SJSA1 (cell line): ENCODE results near the gene EPHB1. TPM values are rescaled to one million over a fixed set of nuclear protein-coding genes. Genes with fewer than 3 reads are reported as not detected.
"Not testable (repeated sequence)": the region's sequence is repeated elsewhere in the genome, so short reads cannot be mapped to it uniquely, and the experiment has no call there.

Experiments used
- DNase-seq, 2 experiments: peaks; one replicate each; pipeline ENCODE4 v3.0.0-alpha.2; 2015 to 2020; ENCODE audit warnings: low spot score in 2 of 2, low read depth in 1 of 2
- H3K27ac ChIP-seq: fragments of 250-450 bp; sonication (Bioruptor Pico); 2 replicates; pipeline ENCODE4 v1.5.1; 2020; ENCODE audit warnings: mild to moderate bottlenecking, moderate library complexity
- H3K27me3 ChIP-seq: fragments of 250-450 bp; sonication (Bioruptor Pico); replicated peaks from 2 replicates; pipeline ENCODE4 v1.5.1; 2020; ENCODE audit warnings: mild to moderate bottlenecking, moderate library complexity
- H3K36me3 ChIP-seq: fragments of 250-450 bp; sonication (Bioruptor Pico); 2 replicates; pipeline ENCODE4 v1.5.1; 2020; ENCODE audit warnings: mild to moderate bottlenecking
- H3K4me1 ChIP-seq: fragments of 250-450 bp; sonication (Bioruptor Pico); replicated peaks from 2 replicates; pipeline ENCODE4 v1.6.1; 2021; ENCODE audit warnings: mild to moderate bottlenecking
- H3K4me3 ChIP-seq: fragments of 250-450 bp; sonication (Bioruptor Pico); 2 replicates; pipeline ENCODE4 v1.5.1; 2020; ENCODE audit warnings: mild to moderate bottlenecking
- H3K9me3 ChIP-seq: fragments of 250-450 bp; sonication (Bioruptor Pico); replicated peaks from 2 replicates; pipeline ENCODE4 v1.5.1; 2020; ENCODE audit warnings: mild to moderate bottlenecking
- total RNA-seq: library from RNA; depleted of rRNA; stranded (reverse); fragments of >200 nt; shearing (Covaris generic); gene quantifications from 2 replicates; pipeline ENCODE4 v1.2.3, GENCODE V29; 2014

EPHB1 gene
- total RNA-seq, 1 experiment from 2014 or later, result not detected

GRCh38 chr3:134766290-134766689, 28.8 kb upstream of the EPHB1 start:
- no peaks in the 10 kb centered on the region for H3K4me1 ChIP-seq
- H3K4me3 ChIP-seq, result no peak overlapping the region
- H3K27ac ChIP-seq, result no peak overlapping the region
- no peak for DNase-seq
- no peaks in the 10 kb centered on the region for H3K27me3 ChIP-seq
- H3K36me3 ChIP-seq, result no peaks in the 10 kb centered on the region
- H3K9me3 ChIP-seq, result no peaks in the 10 kb centered on the region

GRCh38 chr3:134768116-134768515, 26.9 kb upstream of the EPHB1 start:
- Histone ChIP-seq H3K27ac (no peak overlapping the region), H3K4me3 (no peak overlapping the region), H3K4me1 (no peaks in the 10 kb centered on the region), H3K27me3 (no peaks in the 10 kb centered on the region), H3K9me3 (no peaks in the 10 kb centered on the region), H3K36me3 (no peaks in the 10 kb centered on the region)
- DNase-seq, result no peak

GRCh38 chr3:134768837-134769236, 26.2 kb upstream of the EPHB1 start:
- H3K4me3 ChIP-seq, result no peak overlapping the region
- H3K27me3 ChIP-seq, result no peaks in the 10 kb centered on the region
- H3K27ac ChIP-seq, result no peak overlapping the region
- no peak for DNase-seq
- no peaks in the 10 kb centered on the region for H3K9me3 ChIP-seq
- no peaks in the 10 kb centered on the region for H3K36me3 ChIP-seq
- H3K4me1 ChIP-seq, result no peaks in the 10 kb centered on the region

DNA sequence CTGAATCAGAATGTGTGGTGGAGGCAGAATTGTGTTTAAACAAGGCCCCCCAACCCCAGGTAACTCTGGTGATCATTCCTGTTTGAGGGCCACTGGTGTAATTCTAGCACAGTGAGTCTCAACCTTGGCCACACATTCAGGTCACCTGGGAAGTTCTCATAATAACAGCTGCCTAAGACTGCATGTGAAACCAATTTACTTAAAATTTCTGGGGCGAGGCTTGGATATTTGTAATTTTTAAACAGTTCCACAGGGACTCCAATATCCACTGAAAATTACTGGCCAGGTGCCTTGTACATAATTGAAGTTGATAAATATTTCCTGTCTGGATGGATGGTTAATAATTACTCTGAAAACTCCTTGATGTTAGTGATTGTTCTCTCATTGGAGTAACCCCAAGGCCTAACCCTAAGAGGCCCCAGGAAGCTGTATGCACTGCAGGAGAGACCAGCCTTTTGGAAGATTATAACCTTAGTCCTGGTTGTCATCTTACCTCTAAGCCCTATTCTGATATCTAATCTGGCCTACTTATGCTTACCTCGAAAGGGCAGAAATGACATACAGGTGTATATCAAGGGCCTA, 25.7 kb upstream of the EPHB1 start:
- Histone ChIP-seq H3K36me3 (no peaks in the 10 kb centered on the region), H3K27ac (no peak overlapping the region), H3K4me3 (no peak overlapping the region), H3K27me3 (no peaks in the 10 kb centered on the region), H3K4me1 (no peaks in the 10 kb centered on the region), H3K9me3 (no peaks in the 10 kb centered on the region)
- DNase-seq, result no peak

- Histone ChIP-seq H3K27me3 (no peaks in the 10 kb centered on the region), H3K9me3 (no peaks in the 10 kb centered on the region), H3K36me3 (no peaks in the 10 kb centered on the region), H3K4me3 (no peak overlapping the region), H3K27ac (no peak overlapping the region), H3K4me1 (no peaks in the 10 kb centered on the region)
- DNase-seq, result no peak
These were observed 23.0 kb upstream of the EPHB1 start for GRCh38 chr3:134772011-134772410.

- no peaks in the 10 kb centered on the region for H3K9me3 ChIP-seq
- no peak overlapping the region for H3K4me3 ChIP-seq
- H3K4me1 ChIP-seq, result no peaks in the 10 kb centered on the region
- H3K27me3 ChIP-seq, result no peaks in the 10 kb centered on the region
- no peak overlapping the region for H3K27ac ChIP-seq
- no peak for DNase-seq
- H3K36me3 ChIP-seq, result no peaks in the 10 kb centered on the region
These were observed 22.5 kb upstream of the EPHB1 start for GRCh38 chr3:134772591-134772990.

DNA sequence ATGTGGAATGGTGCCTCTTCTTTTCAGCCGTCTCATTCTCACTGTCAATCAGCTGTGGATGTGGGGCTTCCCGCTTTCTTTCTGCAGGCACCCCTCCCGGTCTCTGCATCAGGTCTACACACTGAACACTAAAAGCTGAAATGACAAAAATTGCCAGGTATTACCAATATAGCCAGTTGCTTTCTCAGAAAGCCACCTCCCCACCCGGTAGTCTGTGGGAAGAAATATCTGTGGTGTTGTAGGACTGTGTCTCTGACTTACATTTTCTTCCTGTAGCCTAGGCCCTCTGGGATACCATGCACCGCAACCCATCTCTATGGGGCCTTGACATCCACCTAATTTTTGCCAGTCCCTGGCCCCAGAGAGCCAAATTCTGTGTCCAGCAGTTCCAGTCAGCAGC, 19.2 kb upstream of the EPHB1 start:
- Histone ChIP-seq H3K27me3 (peaks cover 7% of the 10 kb centered on the region), H3K9me3 (no peaks in the 10 kb centered on the region), H3K4me3 (no peak overlapping the region), H3K27ac (no peak overlapping the region), H3K36me3 (no peaks in the 10 kb centered on the region), H3K4me1 (no peaks in the 10 kb centered on the region)
- DNase-seq, result no peak

- Histone ChIP-seq H3K36me3 (no peaks in the 10 kb centered on the region), H3K9me3 (no peaks in the 10 kb centered on the region), H3K27me3 (peaks cover 7% of the 10 kb centered on the region), H3K27ac (no peak overlapping the region), H3K4me1 (no peaks in the 10 kb centered on the region), H3K4me3 (no peak overlapping the region)
- DNase-seq, result no peak
These were observed 18.5 kb upstream of the EPHB1 start for GRCh38 chr3:134776518-134776917.

- peaks cover 7% of the 10 kb centered on the region for H3K27me3 ChIP-seq
- H3K27ac ChIP-seq, result no peak overlapping the region
- H3K4me3 ChIP-seq, result no peak overlapping the region
- no peak for DNase-seq
- H3K9me3 ChIP-seq, result no peaks in the 10 kb centered on the region
- no peaks in the 10 kb centered on the region for H3K36me3 ChIP-seq
- H3K4me1 ChIP-seq, result no peaks in the 10 kb centered on the region
These were observed 17.7 kb upstream of the EPHB1 start for GRCh38 chr3:134777341-134777740.

- not testable (repeated sequence) for H3K27ac ChIP-seq, H3K4me3 ChIP-seq, DNase-seq, H3K27me3 ChIP-seq, H3K4me1 ChIP-seq, H3K36me3 ChIP-seq, H3K9me3 ChIP-seq
These were observed 6.8 kb upstream of the EPHB1 start for GRCh38 chr3:134788283-134788682.

- peaks cover 9% of the 10 kb centered on the region for H3K27me3 ChIP-seq
- H3K9me3 ChIP-seq, result no peaks in the 10 kb centered on the region
- H3K27ac ChIP-seq, result no peak overlapping the region
- H3K4me1 ChIP-seq, result peaks cover 2% of the 10 kb centered on the region
- no peak for DNase-seq
- H3K4me3 ChIP-seq, result no peak overlapping the region
- no peaks in the 10 kb centered on the region for H3K36me3 ChIP-seq
These were observed 5.0 kb upstream of the EPHB1 start for GRCh38 chr3:134790065-134790464.

GRCh38 chr3:134791992-134792391, 3.1 kb upstream of the EPHB1 start:
- no peak for DNase-seq
- Histone ChIP-seq H3K4me3 (no peak overlapping the region), H3K27ac (no peak overlapping the region), H3K27me3 (peaks cover 28% of the 10 kb centered on the region), H3K4me1 (peaks cover 15% of the 10 kb centered on the region), H3K9me3 (no peaks in the 10 kb centered on the region), H3K36me3 (no peaks in the 10 kb centered on the region)

DNA sequence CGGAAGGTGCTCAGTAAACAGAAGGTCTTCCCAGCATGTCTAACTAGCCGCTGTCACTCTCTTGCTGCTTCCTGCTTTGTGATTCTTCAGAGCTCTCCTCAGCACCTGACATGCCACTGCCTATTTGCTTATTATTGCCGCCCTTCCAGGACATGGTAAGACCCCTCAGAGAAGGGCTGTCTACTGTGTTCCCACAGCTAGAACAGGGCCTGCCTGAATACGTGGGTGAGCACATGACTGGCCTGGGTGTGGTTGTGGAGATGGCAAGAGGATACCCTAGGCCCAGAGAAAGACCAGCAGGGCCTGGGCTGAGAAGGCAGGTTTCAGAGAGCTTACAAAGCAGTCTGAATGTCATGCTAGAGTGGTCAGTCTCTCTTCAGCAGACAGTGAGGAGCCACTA, 2.4 kb upstream of the EPHB1 start:
- Histone ChIP-seq H3K27me3 (peaks cover 32% of the 10 kb centered on the region), H3K9me3 (no peaks in the 10 kb centered on the region)
- DNase-seq, result no peak

DNA sequence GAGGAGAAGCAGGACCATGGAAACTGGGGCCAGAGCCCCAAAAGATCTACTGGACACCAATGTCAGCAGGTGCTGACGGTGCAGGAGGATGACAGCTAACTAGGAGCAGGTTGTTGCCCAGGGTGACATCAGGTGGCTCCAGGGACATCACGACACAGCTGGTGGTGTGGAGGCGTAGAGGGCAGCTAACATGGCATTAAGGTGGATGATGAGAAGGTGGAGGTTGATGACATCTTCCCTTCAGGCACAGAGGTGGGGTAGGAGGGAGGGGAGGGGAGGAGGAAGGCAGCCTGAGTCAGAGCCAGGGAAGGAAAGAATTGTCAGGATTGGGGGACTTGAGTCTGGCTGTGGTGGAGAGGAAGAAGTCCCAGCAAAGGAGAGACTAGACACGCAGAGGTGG, 1.5 kb upstream of the EPHB1 start:
- H3K9me3 ChIP-seq, result no peaks in the 10 kb centered on the region
- peaks cover 37% of the 10 kb centered on the region for H3K27me3 ChIP-seq
- no peak overlapping the region for H3K27ac ChIP-seq
- DNase-seq, result no peak
- peaks cover 15% of the 10 kb centered on the region for H3K4me1 ChIP-seq
- no peaks in the 10 kb centered on the region for H3K36me3 ChIP-seq
- H3K4me3 ChIP-seq, result no peak overlapping the region

More for the DNA sequence above, 2.4 kb upstream of the EPHB1 start:
- Histone ChIP-seq H3K4me1 (peaks cover 15% of the 10 kb centered on the region), H3K4me3 (no peak overlapping the region), H3K36me3 (no peaks in the 10 kb centered on the region), H3K27ac (no peak overlapping the region)

- H3K9me3 ChIP-seq, result no peaks in the 10 kb centered on the region
- no peak overlapping the region for H3K4me3 ChIP-seq
- no peaks in the 10 kb centered on the region for H3K36me3 ChIP-seq
- peaks cover 37% of the 10 kb centered on the region for H3K27me3 ChIP-seq
- peaks cover 15% of the 10 kb centered on the region for H3K4me1 ChIP-seq
- DNase-seq, result no peak
- H3K27ac ChIP-seq, result no peak overlapping the region
These were observed 737 bp upstream of the EPHB1 start for GRCh38 chr3:134794323-134794722.
